Activated T-cell treated with anti-CD3 and anti-CD28 coated beads, Interleukin-2, amount 50 U/mL, for 4 hours (primary cell): ENCODE measurements around the gene NRIP2. TPM values are rescaled to one million over a fixed set of nuclear protein-coding genes. Genes with fewer than 3 reads are reported as not detected.

ENCODE experiments used
- ATAC-seq, 2 donors: fragments of 200-7000 bp; cut with Tn5 transposase; one replicate each; pipeline ENCODE4 v1.10.0; 2021
- DNase-seq: peaks from one replicate; pipeline ENCODE4 v3.0.0-alpha.2; 2020
- H3K27me3 Mint-ChIP-seq: one replicate; pipeline ENCODE4 v1.8.0; 2021; ENCODE audit warnings: low read depth, mixed read lengths
- H3K36me3 Mint-ChIP-seq: one replicate; pipeline ENCODE4 v1.8.0; 2022; ENCODE audit warnings: mixed read lengths; ENCODE audit not compliant: insufficient read depth
- H3K4me1 Mint-ChIP-seq: one replicate; pipeline ENCODE4 v1.8.0; 2021; ENCODE audit warnings: low read depth, mixed read lengths
- H3K4me3 Mint-ChIP-seq: one replicate; pipeline ENCODE4 v1.8.0; 2021; ENCODE audit warnings: mild to moderate bottlenecking, moderate library complexity, mixed read lengths
- H3K9me3 Mint-ChIP-seq: one replicate; pipeline ENCODE4 v1.8.0; 2021; ENCODE audit warnings: mixed read lengths
- total RNA-seq, 3 donors: library from RNA; stranded (reverse); gene quantifications; one replicate each; pipeline ENCODE4 v1.2.1, GENCODE V29; 2021

The NRIP2 gene
- total RNA-seq, 3 donors from 2014 or later = not detected

DNA sequence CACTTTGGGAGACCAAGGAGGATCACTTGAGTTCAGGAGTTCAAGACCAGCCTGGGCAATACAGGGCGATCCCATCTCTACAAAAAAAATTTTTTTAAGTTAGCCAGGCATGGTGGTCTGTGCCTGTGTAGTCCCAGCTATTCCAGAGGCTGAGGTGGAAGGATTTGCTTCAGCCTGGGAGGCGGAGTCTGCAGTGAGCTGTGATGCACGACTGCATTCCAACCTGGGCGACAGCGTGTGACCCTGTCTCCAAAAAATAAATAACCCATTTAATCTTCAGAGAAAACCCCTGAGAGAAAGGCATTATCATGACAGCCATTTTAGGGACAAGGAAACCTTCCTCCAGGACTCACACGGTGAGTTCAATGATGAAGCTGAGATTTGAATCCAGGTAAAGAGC lies 43.7 kb downstream of the NRIP2 start:
- Mint-ChIP-seq H3K4me3 (no peak overlapping the region), H3K36me3 (no peaks in the 10 kb centered on the region), H3K4me1 (peaks cover 1% of the 10 kb centered on the region), H3K9me3 (no peaks in the 10 kb centered on the region), H3K27me3 (no peaks in the 10 kb centered on the region)
- DNase-seq (no peak), ATAC-seq (no peak)

DNA sequence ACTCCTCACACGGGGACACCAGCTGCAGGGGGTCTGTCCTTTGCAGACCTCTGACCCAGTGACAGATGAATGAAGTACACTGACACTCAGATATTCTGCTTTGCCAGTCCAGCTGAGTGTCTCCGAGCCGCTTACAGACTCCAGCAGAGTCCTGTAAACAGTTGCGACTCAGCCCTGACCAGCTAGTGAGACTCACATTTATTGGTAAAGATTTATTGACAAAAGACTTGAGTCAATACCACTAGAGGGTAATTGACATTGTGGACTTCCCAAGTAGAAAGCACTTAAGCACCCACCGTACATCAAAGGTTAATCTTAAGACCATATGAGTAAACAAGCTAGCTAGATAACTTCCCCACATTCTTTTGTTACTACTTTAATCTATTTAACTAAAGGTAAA lies 49.8 kb downstream of the NRIP2 start:
- Mint-ChIP-seq H3K36me3 (no peaks in the 10 kb centered on the region), H3K4me3 (no peak overlapping the region), H3K4me1 (peaks cover 6% of the 10 kb centered on the region), H3K9me3 (no peaks in the 10 kb centered on the region), H3K27me3 (peaks cover 10% of the 10 kb centered on the region)
- ATAC-seq (no peak), DNase-seq (no peak)

DNA sequence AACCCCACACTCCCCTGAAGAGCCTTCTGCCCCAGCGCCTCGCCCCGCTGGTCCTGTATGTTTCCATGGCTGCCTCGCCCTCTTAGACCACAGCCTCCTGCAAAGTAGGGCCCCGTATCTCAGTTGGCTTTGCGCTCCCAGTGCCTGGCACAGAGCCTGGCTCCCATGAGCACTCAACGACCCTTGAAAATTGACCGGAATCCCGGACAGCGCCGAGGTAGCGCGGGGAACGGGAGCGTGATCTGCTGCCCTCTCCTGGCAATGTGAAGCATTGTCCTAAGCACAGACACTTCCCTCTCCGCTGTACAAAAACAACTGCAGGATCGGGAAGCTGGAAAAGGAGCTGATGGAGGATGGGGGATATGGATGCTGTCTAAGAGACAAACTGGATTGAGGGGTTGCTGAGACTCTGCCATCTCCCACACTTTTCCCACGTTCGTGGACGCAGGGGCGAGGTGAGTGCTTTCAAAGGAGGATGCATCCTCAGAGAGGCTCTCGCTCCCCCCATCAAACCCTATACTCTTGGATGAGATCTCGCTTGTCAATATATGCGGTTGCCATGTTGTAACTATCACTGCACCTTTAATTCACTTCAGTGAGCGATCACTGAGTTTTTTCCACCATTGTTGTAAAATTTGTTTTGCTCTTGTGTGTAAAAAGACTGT lies 50.8 kb downstream of the NRIP2 start:
- H3K27me3 Mint-ChIP-seq = peaks cover 10% of the 10 kb centered on the region
- H3K9me3 Mint-ChIP-seq = no peaks in the 10 kb centered on the region
- peak; percentile 93 to 95 for ATAC-seq
- peaks cover 6% of the 10 kb centered on the region for H3K4me1 Mint-ChIP-seq
- H3K4me3 Mint-ChIP-seq = peak overlapping the region; percentile 72
- DNase-seq = peak; percentile 30
- no peaks in the 10 kb centered on the region for H3K36me3 Mint-ChIP-seq

DNA sequence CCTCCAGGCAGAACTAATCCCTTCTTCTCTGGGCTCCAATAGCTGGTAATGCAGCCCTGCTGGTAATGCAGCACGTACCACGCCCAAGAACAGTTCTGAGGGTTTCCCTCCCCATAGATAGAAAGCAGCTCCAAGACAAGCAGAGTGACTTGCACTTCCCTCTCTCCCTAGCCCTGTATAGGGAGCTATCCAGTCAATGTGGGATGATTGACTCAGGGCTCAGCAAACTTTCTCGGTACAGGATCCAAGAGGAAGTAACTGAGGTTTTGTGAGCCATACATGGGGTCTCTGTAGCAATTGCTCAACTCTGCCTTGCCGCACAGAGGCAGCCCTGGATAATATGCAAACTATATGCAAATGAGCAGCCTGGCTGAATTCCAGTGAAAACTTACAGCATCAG lies 55.6 kb downstream of the NRIP2 start:
- H3K36me3 Mint-ChIP-seq = no peaks in the 10 kb centered on the region
- DNase-seq = no peak
- H3K4me1 Mint-ChIP-seq = peaks cover 6% of the 10 kb centered on the region
- H3K9me3 Mint-ChIP-seq = no peaks in the 10 kb centered on the region
- no peak overlapping the region for H3K4me3 Mint-ChIP-seq
- H3K27me3 Mint-ChIP-seq = peaks cover 12% of the 10 kb centered on the region
- ATAC-seq = no peak

DNA sequence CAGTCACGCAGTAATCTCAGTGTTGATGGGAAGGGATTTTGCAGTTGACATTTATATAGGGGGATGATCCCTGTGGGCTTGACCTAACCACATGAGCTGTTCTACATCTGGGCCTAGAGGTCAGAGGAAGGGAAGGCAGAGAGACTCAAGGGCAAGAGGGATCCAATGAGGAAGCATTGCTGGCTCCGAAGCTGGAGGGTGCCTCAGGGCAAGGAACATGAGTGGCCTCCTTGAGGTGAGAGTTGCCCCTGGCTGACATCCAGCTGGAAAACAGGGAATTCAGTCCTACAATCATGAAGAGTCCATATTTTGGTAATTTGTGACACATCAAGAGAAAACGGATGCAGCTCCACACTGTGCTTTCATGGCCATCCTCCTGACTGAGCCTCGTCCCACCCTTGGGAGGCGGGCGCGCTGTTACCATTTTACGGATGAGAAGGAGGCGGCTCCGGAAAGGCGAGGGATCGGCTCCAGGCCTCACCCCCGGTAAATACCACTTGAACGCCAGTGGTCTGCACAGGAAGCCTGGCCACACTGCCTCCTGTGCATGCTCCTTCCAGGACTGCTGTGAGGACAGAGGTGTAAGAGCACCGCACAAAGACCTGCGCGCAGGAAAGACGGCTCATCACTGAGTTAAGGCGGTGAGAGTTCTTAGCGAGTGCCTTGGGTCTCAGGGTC lies 58.6 kb downstream of the NRIP2 start:
- no peaks in the 10 kb centered on the region for H3K36me3 Mint-ChIP-seq
- no peaks in the 10 kb centered on the region for H3K9me3 Mint-ChIP-seq
- no peak overlapping the region for H3K4me3 Mint-ChIP-seq
- DNase-seq (no peak), ATAC-seq (no peak)
- H3K4me1 Mint-ChIP-seq = no peaks in the 10 kb centered on the region
- peaks cover 3% of the 10 kb centered on the region for H3K27me3 Mint-ChIP-seq

DNA sequence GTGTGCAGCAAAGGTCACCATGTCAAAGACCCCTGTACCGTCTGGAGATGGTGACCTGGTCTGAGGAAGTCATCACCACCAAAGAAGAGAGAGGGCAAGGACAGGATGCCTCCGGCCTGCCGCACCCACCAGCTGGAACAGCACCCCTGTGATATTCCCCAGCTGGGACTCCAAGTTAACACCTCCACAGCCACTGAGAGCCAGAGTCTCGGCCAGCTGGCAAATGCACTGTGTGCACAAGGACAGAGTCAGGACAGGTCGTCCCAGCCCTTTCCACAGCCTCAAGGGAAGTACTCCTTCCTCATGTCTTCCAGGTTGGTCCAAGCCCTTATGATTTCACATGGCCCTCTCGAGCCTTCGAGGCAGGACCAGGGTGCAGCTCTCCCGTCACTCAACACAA lies 59.4 kb downstream of the NRIP2 start:
- Mint-ChIP-seq H3K4me1 (no peaks in the 10 kb centered on the region), H3K4me3 (no peak overlapping the region), H3K36me3 (no peaks in the 10 kb centered on the region), H3K9me3 (peaks cover 3% of the 10 kb centered on the region), H3K27me3 (peaks cover 3% of the 10 kb centered on the region)
- DNase-seq = no peak
- no peak for ATAC-seq

Other genes with a start within 250 kb of the NRIP2 start
- 100 to 1,000 TPM; 296 to 336 (median 319) TPM for gene FKBP4, start 40.1 kb downstream of the NRIP2 start, total RNA-seq
- 10 to 100 TPM; 39.7 to 46.9 (median 45.0) TPM for gene ITFG2, start 22.4 kb downstream of the NRIP2 start, total RNA-seq
- gene TEX52, start 22.0 kb upstream of the NRIP2 start, total RNA-seq = not detected
- gene FOXM1, start 42.1 kb upstream of the NRIP2 start, total RNA-seq = 10 to 100 TPM in 1 of 3 donors, 1 to 10 TPM in 2; 9.1 to 12.8 (median 9.3) TPM
- 10 to 100 TPM; 20.1 to 22.6 (median 20.3) TPM for gene RHNO1, start 42.2 kb upstream of the NRIP2 start, total RNA-seq
- gene TULP3, start 55.9 kb upstream of the NRIP2 start, total RNA-seq = 1 to 10 TPM; 7.0 to 8.6 (median 7.4) TPM
- 1 to 10 TPM; 2.7 to 4.1 (median 3.7) TPM for gene TEAD4, start 124.4 kb upstream of the NRIP2 start, total RNA-seq
- gene TSPAN9, start 242.3 kb upstream of the NRIP2 start, total RNA-seq = 1 to 10 TPM in 1 of 3 donors, under 1 TPM in 2; 0.68 to 1.4 (median 0.95) TPM